GM23338 (cell line): Measurements from ENCODE around the gene NLK. TPM values are rescaled to one million over a fixed set of nuclear protein-coding genes. Genes with fewer than 3 reads are reported as not detected.

Source experiments
- ATAC-seq: fragments of 200-7000 bp; cut with Tn5 transposase; 3 replicates; pipeline ENCODE4 v1.9.1; 2020
- DNase-seq: peaks from one replicate; pipeline ENCODE4 v3.0.0-alpha.2; 2015; ENCODE audit warnings: low spot score
- H2AFZ ChIP-seq: fragments of 200-600 bp; sonication (generic); 2 replicates; pipeline ENCODE4 v1.8.0; 2016; ENCODE audit warnings: antibody characterized with exemption, mild to moderate bottlenecking, moderate library complexity
- H3F3A ChIP-seq: fragments of 200-600 bp; sonication (generic); replicated peaks from 2 replicates; pipeline ENCODE4 v1.8.0; 2017; ENCODE audit warnings: antibody characterized with exemption, mixed run types, low read depth
- H3K27ac ChIP-seq: fragments of 200-600 bp; sonication (generic); 2 replicates; pipeline ENCODE4 v1.6.1; 2016; ENCODE audit warnings: low read depth
- H3K27me3 ChIP-seq: fragments of 200-600 bp; sonication (generic); 2 replicates; pipeline ENCODE4 v1.8.0; 2016; ENCODE audit warnings: mild to moderate bottlenecking, mixed run types, moderate library complexity; ENCODE audit not compliant: insufficient read depth
- H3K36me3 ChIP-seq: fragments of 200-600 bp; sonication (generic); 2 replicates; pipeline ENCODE4 v1.8.0; 2016; ENCODE audit warnings: mild to moderate bottlenecking; ENCODE audit not compliant: insufficient read depth
- H3K4me1 ChIP-seq: fragments of 200-600 bp; sonication (generic); 2 replicates; pipeline ENCODE4 v1.8.0; 2016; ENCODE audit warnings: mild to moderate bottlenecking, moderate library complexity; ENCODE audit not compliant: insufficient read depth
- H3K4me2 ChIP-seq: fragments of 200-600 bp; sonication (generic); 2 replicates; pipeline ENCODE4 v1.7.1; 2017; ENCODE audit warnings: mixed run types
- H3K4me3 ChIP-seq: fragments of 200-600 bp; sonication (generic); 2 replicates; pipeline ENCODE4 v1.6.1; 2016; ENCODE audit warnings: mixed run types
- H3K79me2 ChIP-seq: fragments of 200-600 bp; sonication (generic); replicated peaks from 2 replicates; pipeline ENCODE4 v1.8.0; 2017; ENCODE audit warnings: mild to moderate bottlenecking; ENCODE audit not compliant: insufficient read depth
- H3K9me2 ChIP-seq: fragments of 200-600 bp; sonication (generic); 2 replicates; pipeline ENCODE4 v1.8.0; 2017; ENCODE audit not compliant: insufficient read depth
- H4K20me1 ChIP-seq: fragments of 200-600 bp; sonication (generic); replicated peaks from 2 replicates; pipeline ENCODE4 v1.8.0; 2017; ENCODE audit warnings: mild to moderate bottlenecking; ENCODE audit not compliant: insufficient read depth
- H3K27ac Mint-ChIP-seq: 2 replicates; pipeline ENCODE4 v1.8.0; 2020; ENCODE audit warnings: inconsistent platforms, mild to moderate bottlenecking, moderate library complexity, mixed read lengths
- H3K27me3 Mint-ChIP-seq: 3 replicates; pipeline ENCODE4 v1.8.0; 2022; ENCODE audit warnings: low read depth, mild to moderate bottlenecking, moderate library complexity, mixed read lengths, inconsistent platforms; ENCODE audit not compliant: insufficient read depth, poor library complexity
- H3K36me3 Mint-ChIP-seq: 3 replicates; pipeline ENCODE4 v1.8.0; 2021; ENCODE audit warnings: low read depth, mild to moderate bottlenecking, inconsistent platforms, moderate library complexity, mixed read lengths
- H3K4me1 Mint-ChIP-seq: 3 replicates; pipeline ENCODE4 v1.8.0; 2020; ENCODE audit warnings: mild to moderate bottlenecking, inconsistent platforms, mixed read lengths
- H3K4me3 Mint-ChIP-seq: 3 replicates; pipeline ENCODE4 v1.8.0; 2021; ENCODE audit warnings: moderate library complexity, mild to moderate bottlenecking, inconsistent platforms, mixed read lengths
- H3K9me3 Mint-ChIP-seq: 3 replicates; pipeline ENCODE4 v1.8.0; 2020; ENCODE audit warnings: moderate library complexity, mild to moderate bottlenecking, inconsistent platforms, mixed read lengths
- CTCF ChIP-seq, 2 experiments: fragments of 200-600 bp in 1 of 2; sonication (generic) in 1 of 2; conservative IDR thresholded peaks; 2 replicates each; pipeline versions ENCODE4 v1.5.1 to v1.6.1; 2016 to 2017; ENCODE audit warnings: antibody characterized with exemption in 2 of 2, low read depth in 2 of 2, mild to moderate bottlenecking in 2 of 2, moderate library complexity in 1 of 2
- ETS1 ChIP-seq: IDR thresholded peaks from 2 replicates; pipeline ENCODE4 v1.6.1; 2016; ENCODE audit warnings: antibody characterized with exemption
- EZH2phosphoT487 ChIP-seq: fragments of 200-600 bp; sonication (generic); IDR thresholded peaks from one replicate; pipeline ENCODE4 v1.8.1; 2018; ENCODE audit warnings: antibody characterized with exemption; ENCODE audit not compliant: unreplicated experiment
- JUNB ChIP-seq: IDR thresholded peaks from one replicate; pipeline ENCODE4 v1.6.1; 2016; ENCODE audit warnings: antibody characterized with exemption; ENCODE audit not compliant: unreplicated experiment
- NANOG ChIP-seq: IDR thresholded peaks from 2 replicates; pipeline ENCODE4 v1.6.1; 2016; ENCODE audit warnings: antibody characterized with exemption, borderline replicate concordance
- POLR2AphosphoS5 ChIP-seq: IDR thresholded peaks from 2 replicates; pipeline ENCODE4 v1.6.1; 2016; ENCODE audit warnings: antibody characterized with exemption, low read depth
- REST ChIP-seq: IDR thresholded peaks from one replicate; pipeline ENCODE4 v1.6.1; 2018; ENCODE audit warnings: antibody characterized with exemption; ENCODE audit not compliant: unreplicated experiment
- STAT1 ChIP-seq: IDR thresholded peaks from one replicate; pipeline ENCODE4 v1.6.1; 2016; ENCODE audit warnings: antibody characterized with exemption; ENCODE audit not compliant: unreplicated experiment
- ZNF114 ChIP-seq: fragments of 250-450 bp; sonication (Bioruptor Pico); IDR thresholded peaks from 2 replicates; pipeline ENCODE4 v1.5.0; 2020; ENCODE audit warnings: mild to moderate bottlenecking, moderate library complexity
- ZNF331 ChIP-seq: fragments of 250-450 bp; sonication (Bioruptor Pico); IDR thresholded peaks from 2 replicates; pipeline ENCODE4 v1.5.0; 2020; ENCODE audit warnings: low read depth, mild to moderate bottlenecking, moderate library complexity
- polyA plus RNA-seq: library from polyadenylated mRNA; unstranded; fragments of >200 nt; fragmentation: Nextera tagmentation; extraction: Ambion mirVana; gene quantifications from 2 replicates; pipeline ENCODE4 v1.2.1, GENCODE V29; 2016
- total RNA-seq: library from RNA; depleted of rRNA; stranded (reverse); fragments of >200 nt; shearing (Covaris generic); gene quantifications from 2 replicates; pipeline ENCODE4 v1.2.3, GENCODE V29; 2014

NLK gene
- total and polyA plus RNA-seq, 2 experiments from 2014 or later: 34.7 to 78.5 TPM

- Histone ChIP-seq H3K4me1 (peaks cover 8% of the 10 kb centered on the region; the same call in 1 of the 2 replicates), H4K20me1 (no peaks in the 10 kb centered on the region), H3K9me2 (peaks cover 10% of the 10 kb centered on the region), H3K4me3 (no peak overlapping the region), H3K4me2 (no peak overlapping the region), H3K27me3 (no peaks in the 10 kb centered on the region), H3F3A (no peaks in the 10 kb centered on the region), H3K27ac (no peak overlapping the region), H2AFZ (no peak overlapping the region), H3K36me3 (peaks cover 20% of the 10 kb centered on the region), H3K79me2 (no peaks in the 10 kb centered on the region)
- Mint-ChIP-seq H3K27me3 (peaks cover 2% of the 10 kb centered on the region), H3K4me3 (no peak overlapping the region), H3K27ac (no peak overlapping the region; the same call in 1 of the 2 replicates), H3K36me3 (peaks cover 45% of the 10 kb centered on the region), H3K9me3 (peaks cover 10% of the 10 kb centered on the region; the same call in 2 of the 3 replicates), H3K4me1 (peaks cover 9% of the 10 kb centered on the region)
- TF ChIP-seq EZH2phosphoT487: no peak
- DNase-seq (no peak), ATAC-seq (no peak)
These were observed 139.1 kb downstream of the NLK start for GRCh38 chr17:28181568-28181967.

- no peaks in the 10 kb centered on the region for H3K79me2 ChIP-seq
- H3K9me3 Mint-ChIP-seq: peaks cover 10% of the 10 kb centered on the region; the same call in 2 of the 3 replicates
- H3K36me3 ChIP-seq: peaks cover 20% of the 10 kb centered on the region
- H3K4me1 Mint-ChIP-seq: no peaks in the 10 kb centered on the region; the same call in 1 of the 3 replicates
- H3K9me2 ChIP-seq: peaks cover 10% of the 10 kb centered on the region
- no peak overlapping the region for H3K27ac Mint-ChIP-seq
- no peaks in the 10 kb centered on the region for H4K20me1 ChIP-seq
- no peak overlapping the region for H3K4me2 ChIP-seq
- no peak overlapping the region for H3K4me3 Mint-ChIP-seq
- H3K4me3 ChIP-seq: no peak overlapping the region
- no peaks in the 10 kb centered on the region for H3F3A ChIP-seq
- H3K27ac ChIP-seq: peak overlapping the region; percentile 45; the same call in 1 of the 2 replicates
- H3K36me3 Mint-ChIP-seq: peaks cover 50% of the 10 kb centered on the region
- H2AFZ ChIP-seq: no peak overlapping the region
- no peaks in the 10 kb centered on the region for H3K4me1 ChIP-seq
- H3K27me3 ChIP-seq: no peaks in the 10 kb centered on the region
- ATAC-seq (no peak), DNase-seq (no peak)
- TF ChIP-seq POLR2AphosphoS5 (no peak), ZNF331 (no peak), STAT1 (no peak), NANOG (no peak), REST (no peak), ZNF114 (CRISPR knock-in tag) (no peak), ETS1 (no peak), CTCF (conservative IDR thresholded peaks at IDR 0.05; ENCODE audit: low read depth in 2 of 2) (no peak), JUNB (no peak)
- peaks cover 2% of the 10 kb centered on the region for H3K27me3 Mint-ChIP-seq
These were observed 140.1 kb downstream of the NLK start for GRCh38 chr17:28182559-28182958.
